ENCODE data around the gene TPST2.

TPST2 gene

DNA sequence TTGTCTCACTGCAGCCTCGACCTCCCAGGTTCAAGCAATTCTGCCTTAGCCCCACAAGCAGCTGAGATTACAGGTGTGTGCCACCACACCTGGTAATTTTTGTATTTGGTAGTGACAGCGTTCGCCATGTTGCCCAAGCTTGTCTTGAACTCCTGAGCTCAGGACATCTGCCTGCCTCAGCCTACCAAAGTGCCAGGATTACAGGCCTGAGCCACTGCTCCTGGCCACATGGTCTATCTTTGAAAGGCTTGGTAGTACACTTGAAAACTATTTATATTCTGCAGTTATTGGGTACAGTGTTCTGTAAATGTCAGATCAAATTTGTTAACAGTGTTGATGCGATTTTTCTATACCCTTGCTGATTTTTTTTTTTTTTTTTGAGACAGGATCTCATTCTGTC is 41.4 kb upstream of the TPST2 start:
- peaks cover 15% of the 10 kb centered on the region for H3K4me1 Mint-ChIP-seq
- no peaks in the 10 kb centered on the region for H3K36me3 Mint-ChIP-seq (ENCODE audit: low read depth)
- TF ChIP-seq, protein P1, sequence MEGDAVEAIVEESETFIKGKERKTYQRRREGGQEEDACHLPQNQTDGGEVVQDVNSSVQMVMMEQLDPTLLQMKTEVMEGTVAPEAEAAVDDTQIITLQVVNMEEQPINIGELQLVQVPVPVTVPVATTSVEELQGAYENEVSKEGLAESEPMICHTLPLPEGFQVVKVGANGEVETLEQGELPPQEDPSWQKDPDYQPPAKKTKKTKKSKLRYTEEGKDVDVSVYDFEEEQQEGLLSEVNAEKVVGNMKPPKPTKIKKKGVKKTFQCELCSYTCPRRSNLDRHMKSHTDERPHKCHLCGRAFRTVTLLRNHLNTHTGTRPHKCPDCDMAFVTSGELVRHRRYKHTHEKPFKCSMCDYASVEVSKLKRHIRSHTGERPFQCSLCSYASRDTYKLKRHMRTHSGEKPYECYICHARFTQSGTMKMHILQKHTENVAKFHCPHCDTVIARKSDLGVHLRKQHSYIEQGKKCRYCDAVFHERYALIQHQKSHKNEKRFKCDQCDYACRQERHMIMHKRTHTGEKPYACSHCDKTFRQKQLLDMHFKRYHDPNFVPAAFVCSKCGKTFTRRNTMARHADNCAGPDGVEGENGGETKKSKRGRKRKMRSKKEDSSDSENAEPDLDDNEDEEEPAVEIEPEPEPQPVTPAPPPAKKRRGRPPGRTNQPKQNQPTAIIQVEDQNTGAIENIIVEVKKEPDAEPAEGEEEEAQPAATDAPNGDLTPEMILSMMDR (IDR thresholded peaks at IDR 0.05), result no peak
- H3K27ac Mint-ChIP-seq, result no peak overlapping the region
- peaks cover 14% of the 10 kb centered on the region for H3K27me3 Mint-ChIP-seq (ENCODE audit: low read depth, poor library complexity)
- no peak for DNase-seq
- no peak overlapping the region for H3K4me3 Mint-ChIP-seq
- H3K9me3 Mint-ChIP-seq, result peaks cover 8% of the 10 kb centered on the region

- peaks cover 8% of the 10 kb centered on the region for H3K9me3 Mint-ChIP-seq
- TF ChIP-seq, protein P1 (IDR thresholded peaks at IDR 0.05), result no peak
- H3K27ac Mint-ChIP-seq, result no peak overlapping the region
- no peaks in the 10 kb centered on the region for H3K36me3 Mint-ChIP-seq (ENCODE audit: low read depth)
- no peak for DNase-seq
- peaks cover 15% of the 10 kb centered on the region for H3K4me1 Mint-ChIP-seq
- peaks cover 12% of the 10 kb centered on the region for H3K27me3 Mint-ChIP-seq (ENCODE audit: low read depth, poor library complexity)
- H3K4me3 Mint-ChIP-seq, result no peak overlapping the region
These were observed 40.2 kb upstream of the TPST2 start for GRCh38 chr22:26629988-26630761.

GRCh38 chr22:26624803-26625202 is 34.9 kb upstream of the TPST2 start:
- Mint-ChIP-seq H3K4me3 (no peak overlapping the region), H3K36me3 (ENCODE audit: low read depth) (no peaks in the 10 kb centered on the region), H3K9me3 (no peaks in the 10 kb centered on the region), H3K27me3 (ENCODE audit: low read depth, poor library complexity) (peaks cover 15% of the 10 kb centered on the region), H3K27ac (no peak overlapping the region), H3K4me1 (no peaks in the 10 kb centered on the region)
- TF ChIP-seq, protein P1 (IDR thresholded peaks at IDR 0.05), result no peak
- DNase-seq, result no peak

- no peaks in the 10 kb centered on the region for H3K36me3 Mint-ChIP-seq (ENCODE audit: low read depth)
- H3K27me3 Mint-ChIP-seq (ENCODE audit: low read depth, poor library complexity), result peaks cover 13% of the 10 kb centered on the region
- TF ChIP-seq, protein P1 (IDR thresholded peaks at IDR 0.05), result no peak
- no peaks in the 10 kb centered on the region for H3K4me1 Mint-ChIP-seq
- H3K4me3 Mint-ChIP-seq, result no peak overlapping the region
- H3K27ac Mint-ChIP-seq, result no peak overlapping the region
- no peaks in the 10 kb centered on the region for H3K9me3 Mint-ChIP-seq
- DNase-seq, result no peak
These were observed 34.1 kb upstream of the TPST2 start for GRCh38 chr22:26623984-26624383.

GRCh38 chr22:26621663-26622062 is 31.7 kb upstream of the TPST2 start, which contains the start of gene CRYBA4:
Gene CRYBA4, plus strand, starts transcription at chr22:26621963. Its CDS starts 634 bp downstream, at chr22:26622597.
- no peak within 1 kb of the TSS for H3K27ac Mint-ChIP-seq
- no peak for DNase-seq
- no peaks in the 10 kb centered on the region for H3K36me3 Mint-ChIP-seq (ENCODE audit: low read depth)
- H3K27me3 Mint-ChIP-seq (ENCODE audit: low read depth, poor library complexity), result peaks cover 8% of the 10 kb centered on the region
- TF ChIP-seq, protein P1 (IDR thresholded peaks at IDR 0.05), result no peak
- no peak within 1 kb of the TSS for H3K4me3 Mint-ChIP-seq
- peaks cover 13% of the 10 kb centered on the region for H3K4me1 Mint-ChIP-seq
- no peaks in the 10 kb centered on the region for H3K9me3 Mint-ChIP-seq

DNA sequence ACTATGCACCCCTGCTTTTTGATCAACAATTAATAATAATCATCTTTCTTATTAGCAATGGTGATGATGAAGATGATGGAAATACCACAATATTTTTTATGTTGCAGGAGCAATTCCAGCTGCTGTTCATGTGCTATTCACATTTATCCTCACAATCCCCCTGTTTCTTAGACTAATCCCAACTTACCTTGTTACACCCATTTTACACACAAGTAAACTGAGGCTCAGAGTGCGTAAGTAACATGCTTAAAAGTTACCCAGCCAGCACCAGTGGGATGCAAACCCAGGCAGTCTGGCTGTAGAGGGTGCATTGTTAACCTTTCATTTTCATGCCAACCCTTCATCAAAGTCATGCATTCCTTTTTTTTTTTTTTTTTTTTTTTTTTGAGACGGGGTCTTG is 30.3 kb upstream of the TPST2 start:
- no peak overlapping the region for H3K4me3 Mint-ChIP-seq
- no peaks in the 10 kb centered on the region for H3K36me3 Mint-ChIP-seq (ENCODE audit: low read depth)
- no peak overlapping the region for H3K27ac Mint-ChIP-seq
- TF ChIP-seq, protein P1 (IDR thresholded peaks at IDR 0.05), result no peak
- DNase-seq, result no peak
- H3K9me3 Mint-ChIP-seq, result no peaks in the 10 kb centered on the region
- peaks cover 24% of the 10 kb centered on the region for H3K4me1 Mint-ChIP-seq
- peaks cover 13% of the 10 kb centered on the region for H3K27me3 Mint-ChIP-seq (ENCODE audit: low read depth, poor library complexity)
